GM18502 (cell line): ENCODE measurements around the gene JAKMIP1.
"Not testable (repeated sequence)": the region's sequence is repeated elsewhere in the genome, so short reads cannot be mapped to it uniquely, and the experiment has no call there.

ENCODE experiments used
- ATAC-seq: cut with Tn5 transposase; IDR thresholded peaks from one replicate; pipeline ENCODE4 v1.9.1; 2021; ENCODE audit warnings: mild to moderate bottlenecking; ENCODE audit not compliant: unreplicated experiment, poor library complexity

Gene JAKMIP1

DNA sequence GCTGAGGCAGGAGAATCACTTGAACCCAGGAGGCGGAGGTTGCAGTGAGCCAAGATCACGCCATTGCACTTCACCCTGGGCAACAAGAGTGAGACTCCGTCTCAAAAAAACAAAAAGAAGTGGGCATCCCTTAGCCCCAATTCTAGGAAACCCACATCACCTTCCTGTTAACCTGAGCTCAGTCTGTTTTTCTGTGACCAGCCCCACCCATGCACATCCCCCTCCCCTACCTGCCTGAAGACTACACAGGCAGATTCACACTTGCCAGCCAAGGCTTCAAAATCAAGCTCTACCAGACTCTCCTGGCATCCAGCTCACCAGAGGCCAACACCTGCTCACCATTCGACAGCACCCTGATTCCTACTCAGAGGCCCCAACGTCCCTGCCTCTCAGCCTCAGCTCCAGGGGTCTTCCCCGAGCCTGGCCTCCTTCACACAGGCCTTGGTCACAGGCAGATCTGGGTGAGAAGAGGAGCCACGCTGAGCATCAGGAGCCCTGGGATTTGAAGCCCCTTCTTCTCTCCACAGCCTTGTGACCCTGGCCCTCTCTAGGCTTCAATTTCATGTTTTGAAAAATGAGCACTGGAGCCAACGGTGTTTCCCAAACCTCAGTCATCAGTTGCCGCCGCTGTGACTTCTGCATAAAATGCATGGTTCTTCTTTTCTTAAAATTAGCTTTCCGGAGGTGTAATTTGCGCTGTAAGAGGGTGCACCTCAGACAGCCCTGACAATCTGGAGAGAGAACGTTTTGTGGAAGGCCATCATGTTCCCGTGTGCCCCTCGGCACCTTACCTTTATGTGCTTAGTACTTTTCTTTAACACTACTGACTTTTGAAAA is 47.3 kb downstream of the JAKMIP1 start:
- no peak for ATAC-seq

DNA sequence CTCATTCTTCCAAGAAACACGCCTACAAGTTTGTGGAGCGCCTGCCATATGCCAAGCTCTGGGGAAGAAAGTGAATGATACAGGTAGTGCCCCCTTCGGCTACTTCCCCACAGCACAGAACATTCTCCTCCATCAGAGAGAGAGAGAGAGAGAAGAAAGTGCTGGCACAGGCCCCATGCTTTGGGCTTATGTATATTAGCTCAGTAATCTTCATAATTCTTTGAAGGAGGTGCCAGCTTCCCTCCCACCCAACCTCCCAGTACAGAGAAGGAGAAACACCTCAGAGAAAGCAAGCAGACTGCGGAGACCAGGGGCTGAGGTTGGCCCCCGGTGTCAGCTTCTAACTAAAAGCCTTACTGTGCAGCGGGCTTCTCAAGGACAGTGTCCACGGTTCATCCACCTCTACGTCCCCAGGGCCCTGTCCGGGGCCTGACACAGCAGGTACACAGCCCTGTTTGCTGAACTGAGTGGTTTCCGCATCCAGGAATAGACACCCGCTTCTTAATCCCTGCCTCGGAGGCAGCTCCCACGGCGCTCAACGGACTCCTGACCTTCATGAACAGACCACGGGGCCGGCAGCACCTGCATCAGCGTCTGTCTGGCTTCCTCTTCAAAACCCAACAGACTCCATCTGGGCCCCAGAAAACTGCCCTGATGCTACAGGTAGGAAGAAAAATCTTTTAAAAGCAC is 50.2 kb downstream of the JAKMIP1 start:
- ATAC-seq = no peak

DNA sequence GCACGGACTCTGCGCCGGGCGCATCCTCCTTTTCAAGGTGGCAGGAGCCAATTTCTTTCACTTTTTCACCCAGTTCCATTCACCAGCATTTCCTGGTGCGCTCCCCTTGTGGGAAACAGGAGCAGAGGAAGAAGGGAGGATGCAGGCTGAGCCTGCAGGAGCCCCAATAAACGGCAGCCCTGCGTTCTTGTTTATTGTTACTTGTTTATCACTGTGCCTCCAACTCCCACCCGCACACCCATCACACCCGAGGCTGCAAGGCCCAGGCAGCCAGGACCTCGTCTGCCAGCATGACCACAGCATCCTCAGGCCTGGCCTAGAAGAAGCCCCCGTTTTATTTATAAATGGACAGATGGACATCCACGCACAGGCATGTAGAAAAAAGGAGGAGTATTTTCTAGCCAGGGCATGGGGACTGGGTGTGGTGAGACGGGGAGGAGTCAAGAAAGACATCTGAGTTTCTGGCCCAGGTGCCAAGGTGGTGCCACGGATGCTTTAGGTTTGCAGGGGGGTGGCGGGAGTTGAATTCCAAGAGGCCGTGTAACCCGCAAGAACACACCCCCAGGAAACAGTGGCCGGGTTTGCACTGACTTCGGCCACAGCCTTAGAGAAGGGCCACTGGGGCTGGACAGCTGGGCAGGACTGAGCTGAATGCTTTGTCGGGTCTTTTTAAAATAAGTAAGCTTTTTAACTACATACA is 51.7 kb downstream of the JAKMIP1 start:
- no peak for ATAC-seq

DNA sequence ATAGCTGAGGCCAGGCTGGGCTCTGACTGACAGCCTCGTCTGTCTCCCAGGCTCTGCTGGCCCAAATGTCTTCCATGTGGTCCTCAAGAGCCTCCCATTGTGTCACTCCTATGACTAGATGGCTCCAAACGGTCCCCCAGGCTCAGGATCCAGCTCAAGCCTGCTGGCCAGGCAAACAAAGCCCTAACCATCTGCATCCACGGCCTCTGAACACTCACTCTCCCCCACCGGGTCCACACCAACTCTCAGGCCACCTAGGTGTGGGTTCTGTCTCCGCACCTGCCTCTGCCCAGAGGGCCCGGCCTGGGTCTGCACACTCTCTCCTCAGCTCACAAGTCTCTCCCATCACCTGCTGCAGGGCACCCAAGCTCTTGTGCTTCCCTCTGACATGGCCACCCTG is 52.9 kb downstream of the JAKMIP1 start:
- no peak for ATAC-seq

DNA sequence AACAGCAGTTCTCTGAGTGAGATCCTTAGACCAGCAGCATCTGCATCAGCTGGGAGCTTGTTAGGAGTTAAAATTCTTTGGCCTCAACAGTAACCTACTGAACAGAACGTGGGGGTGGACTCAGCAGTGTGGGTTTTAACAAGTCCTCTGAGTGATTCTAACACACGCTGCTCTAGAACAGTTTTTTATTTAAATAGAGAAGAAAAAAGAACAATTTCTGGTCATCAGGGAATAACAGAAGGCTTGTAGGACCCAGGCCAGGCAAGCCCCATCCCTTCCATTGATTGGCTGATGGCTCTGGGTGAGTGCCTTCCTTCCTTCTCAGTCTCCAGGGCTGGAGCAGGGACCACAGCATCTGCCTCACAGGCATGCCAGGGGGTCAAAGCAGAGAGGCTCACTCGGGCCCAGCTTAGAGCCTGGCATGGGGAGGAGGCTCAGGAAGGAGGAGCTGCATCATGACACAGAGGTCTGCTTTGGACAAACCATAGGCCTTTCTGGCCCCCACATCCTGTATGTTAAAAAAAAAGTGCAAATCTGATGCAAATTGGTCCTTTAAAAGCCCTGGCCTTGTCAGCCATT is 56.7 kb downstream of the JAKMIP1 start:
- no peak for ATAC-seq

DNA sequence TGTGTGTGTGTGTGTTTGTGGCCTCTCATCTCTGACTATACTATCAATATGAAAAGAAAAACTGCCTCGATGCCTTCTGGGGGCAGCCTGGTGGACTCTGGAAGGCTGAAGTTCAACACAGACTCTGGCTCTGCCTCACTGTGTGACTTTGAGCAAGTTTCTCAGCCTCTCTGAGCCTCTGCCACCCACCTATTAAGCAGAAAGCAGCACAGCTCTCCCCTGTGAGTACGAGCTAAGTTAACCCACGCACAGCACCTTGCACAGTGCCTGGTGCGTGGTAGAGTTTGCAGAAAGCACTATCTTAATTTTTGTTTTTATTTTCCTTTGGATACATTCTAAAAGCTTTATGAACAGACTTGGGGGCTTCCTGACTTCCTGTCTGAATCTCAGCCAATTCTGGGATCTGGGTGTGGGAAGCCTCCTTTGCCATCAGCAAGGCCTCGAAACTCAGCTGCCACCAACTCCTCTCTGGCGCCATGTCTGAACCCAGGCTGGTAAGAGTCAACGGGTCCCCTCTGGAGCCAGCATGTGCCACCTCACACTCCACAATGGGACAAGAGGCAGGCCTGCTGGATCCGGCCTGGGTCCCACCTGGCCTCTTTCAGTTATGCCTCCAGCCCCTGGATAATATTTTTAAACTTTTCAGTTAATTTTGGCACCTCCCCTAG is 57.3 kb downstream of the JAKMIP1 start:
- no peak for ATAC-seq

DNA sequence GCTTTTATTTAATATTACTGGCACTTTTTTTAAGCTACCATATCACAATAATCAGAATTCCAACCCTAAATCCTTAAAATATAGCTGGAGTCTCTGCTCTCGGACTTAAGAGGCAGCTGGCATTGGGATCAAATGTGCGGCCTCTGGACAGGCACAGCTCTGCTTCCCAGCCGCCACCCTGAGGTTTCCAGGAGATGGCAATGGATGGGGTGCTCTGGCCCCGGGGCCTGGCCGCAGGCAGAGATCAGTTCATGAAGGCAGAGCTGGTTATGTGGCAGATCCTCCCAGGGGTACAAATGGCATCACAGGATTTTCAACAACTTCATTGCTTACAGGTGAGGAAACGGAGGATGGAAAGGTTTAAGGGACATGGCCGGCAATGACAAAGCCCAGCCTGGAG is 57.8 kb downstream of the JAKMIP1 start:
- no peak for ATAC-seq

DNA sequence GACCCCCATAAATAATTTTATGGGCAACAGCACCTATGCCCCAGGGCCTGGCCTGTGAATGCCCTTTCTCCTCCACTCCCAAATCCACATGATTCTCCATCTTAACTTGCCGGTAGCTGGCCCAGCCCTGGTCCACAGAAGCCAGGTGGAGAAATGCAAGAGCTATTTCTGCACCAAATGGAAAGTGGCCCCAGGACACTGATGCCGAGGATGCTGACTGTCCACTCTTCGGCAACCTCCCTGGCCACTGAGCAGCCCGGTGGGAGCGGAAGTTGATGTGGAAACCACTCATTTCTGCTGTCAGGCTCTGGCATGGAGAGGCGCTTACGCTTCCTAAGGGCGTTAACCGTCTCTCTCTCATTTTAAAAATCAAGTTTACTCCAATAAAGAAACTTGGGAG is 58.8 kb downstream of the JAKMIP1 start:
- no peak for ATAC-seq

DNA sequence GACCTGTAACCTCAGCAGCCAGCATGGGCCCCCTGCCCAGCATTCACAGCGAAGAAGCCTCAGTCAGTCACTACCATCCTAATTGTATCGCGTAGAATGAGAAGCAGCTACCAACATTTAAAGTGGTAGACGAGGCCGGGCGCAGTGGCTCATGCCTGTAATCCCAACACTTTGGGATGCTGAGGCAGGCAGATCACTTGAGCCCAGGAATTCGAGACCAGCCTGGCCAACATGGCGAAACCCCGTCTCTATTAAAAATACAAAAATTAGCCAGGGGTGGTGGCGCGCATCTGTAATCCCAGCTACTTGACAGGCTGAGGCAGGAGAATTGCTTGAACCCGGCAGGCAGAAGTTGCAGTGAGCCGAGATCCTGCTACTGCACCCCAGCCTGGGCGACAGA is 59.3 kb downstream of the JAKMIP1 start:
- not testable (repeated sequence) for ATAC-seq

DNA sequence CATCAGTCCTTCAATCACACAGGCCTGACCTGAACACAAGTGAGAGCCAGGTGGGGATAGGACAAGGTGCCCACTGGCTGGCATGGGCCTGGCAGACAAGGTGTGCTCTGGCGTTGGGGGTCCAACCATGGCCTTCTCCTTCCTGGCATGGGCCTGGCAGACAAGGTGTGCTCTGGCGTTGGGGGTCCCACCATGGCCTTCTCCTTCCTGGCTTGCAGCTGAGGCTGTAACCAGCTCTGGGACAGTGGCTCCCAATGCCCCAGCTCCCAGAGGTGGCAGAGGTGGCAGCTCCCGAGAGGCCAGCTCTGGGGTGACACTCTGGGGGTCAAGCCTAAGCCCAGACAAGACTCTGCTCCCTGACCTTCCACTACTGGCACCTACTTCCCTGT is 62.6 kb downstream of the JAKMIP1 start:
- ATAC-seq = no peak

DNA sequence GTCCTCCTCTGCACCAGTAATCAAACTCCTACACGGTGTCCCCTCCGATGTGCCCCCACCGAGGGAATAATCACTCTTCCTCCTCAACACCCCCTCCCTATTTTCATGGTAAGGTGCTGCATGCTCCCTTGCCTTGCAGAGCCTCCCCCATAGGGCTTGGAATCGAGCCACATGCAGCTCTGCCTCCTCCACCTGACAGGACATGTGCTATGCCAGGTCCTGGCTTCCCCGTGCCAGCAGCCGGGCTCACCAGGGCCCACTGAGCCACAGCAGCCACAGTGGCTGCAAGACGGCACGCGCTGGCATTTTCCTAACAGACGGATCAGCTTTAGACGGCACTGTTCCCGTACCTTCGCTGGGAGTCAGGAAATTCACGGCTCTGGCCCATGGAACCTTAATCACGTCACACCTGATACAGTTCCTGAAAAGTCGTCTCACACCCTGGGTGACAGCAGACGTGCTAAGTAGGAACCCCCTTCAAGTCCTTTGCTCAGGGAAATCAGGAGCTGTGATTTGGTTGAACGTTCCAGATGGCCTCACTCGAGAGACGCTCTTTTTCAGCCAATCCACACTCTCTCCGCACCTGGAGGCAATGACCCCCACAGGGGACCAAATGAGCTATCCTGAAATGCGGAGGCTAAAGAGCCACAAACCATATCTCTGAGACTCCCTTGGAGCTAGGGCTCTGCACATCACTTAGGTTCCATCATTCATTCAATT is 63.2 kb downstream of the JAKMIP1 start:
- no peak for ATAC-seq

DNA sequence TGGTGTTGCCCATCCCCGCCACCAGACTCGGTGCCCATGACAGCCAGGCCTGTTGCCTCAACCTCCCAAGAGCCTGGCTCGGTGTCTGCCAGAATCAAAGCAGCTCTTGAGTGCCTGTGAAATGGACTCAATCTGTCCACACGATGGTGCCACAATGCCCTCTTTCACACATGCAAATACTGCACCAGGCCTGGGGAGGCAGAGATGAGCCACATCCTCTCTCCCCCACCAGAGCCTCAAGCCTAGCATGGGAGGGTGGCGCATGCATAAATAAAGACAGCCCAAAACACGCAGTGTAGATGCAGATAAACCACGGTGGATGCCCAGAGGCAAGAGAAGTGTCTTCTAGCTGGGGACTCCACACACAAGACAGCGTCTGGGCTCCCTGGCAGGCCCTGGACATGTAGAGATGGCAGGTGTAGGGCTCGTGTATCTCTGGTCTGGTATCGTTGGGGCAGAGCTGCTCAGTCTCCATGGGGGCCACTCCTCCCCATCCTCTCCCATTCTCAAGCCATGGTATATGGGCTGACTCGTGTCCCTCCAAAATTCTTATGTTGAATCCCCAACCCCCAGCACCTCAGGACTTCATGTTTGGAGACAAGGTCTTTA is 65.6 kb downstream of the JAKMIP1 start:
- peak; percentile 97 for ATAC-seq

DNA sequence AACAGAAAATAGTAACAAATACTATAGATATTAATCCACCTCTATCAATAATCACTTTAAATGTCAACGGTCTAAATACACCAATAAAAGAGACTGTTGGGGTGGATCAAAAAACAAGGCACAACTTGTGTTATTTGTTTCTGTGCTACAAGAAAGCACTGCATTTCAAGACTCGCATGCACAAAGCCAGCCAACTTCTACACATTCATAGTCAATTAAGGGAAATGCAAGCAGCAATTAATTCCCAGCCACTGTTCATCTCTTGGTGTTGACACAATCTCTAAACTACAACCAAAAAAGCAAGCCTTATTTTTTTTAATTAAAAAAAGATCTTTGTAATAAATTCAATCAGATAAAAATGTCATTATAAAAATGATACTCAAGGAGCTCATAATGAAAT is 67.6 kb downstream of the JAKMIP1 start:
- no peak for ATAC-seq

DNA sequence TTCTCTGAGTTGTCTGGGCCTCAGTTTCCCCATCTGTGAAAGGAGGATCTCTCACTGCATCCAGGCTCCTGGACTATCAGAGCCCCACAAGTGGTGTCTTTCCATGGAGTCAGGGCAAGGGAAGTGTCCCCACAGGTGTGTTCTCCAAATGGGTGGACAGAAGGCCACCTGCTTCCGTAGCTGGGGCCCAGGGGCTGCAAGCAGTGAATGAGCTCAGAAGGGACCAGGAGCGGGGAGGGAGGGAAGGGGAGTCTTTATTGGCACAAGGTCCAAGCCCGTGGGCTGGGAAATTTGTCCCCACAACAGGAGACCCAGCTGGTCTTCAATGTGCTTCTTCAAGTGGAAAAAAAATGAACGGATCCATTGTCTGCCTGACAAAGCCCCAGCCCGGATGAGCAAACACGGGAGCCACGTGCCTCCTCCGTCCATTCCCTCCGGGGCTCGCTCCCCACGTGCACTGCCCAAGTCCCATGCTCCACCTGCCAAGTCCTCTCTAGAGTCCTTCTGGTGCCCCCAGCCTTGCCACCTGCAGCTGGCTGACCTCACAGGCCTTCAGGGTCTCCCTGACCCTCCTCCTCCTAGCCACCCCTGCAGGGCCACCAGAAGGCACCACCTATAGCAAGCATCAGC is 72.0 kb downstream of the JAKMIP1 start:
- ATAC-seq = no peak

DNA sequence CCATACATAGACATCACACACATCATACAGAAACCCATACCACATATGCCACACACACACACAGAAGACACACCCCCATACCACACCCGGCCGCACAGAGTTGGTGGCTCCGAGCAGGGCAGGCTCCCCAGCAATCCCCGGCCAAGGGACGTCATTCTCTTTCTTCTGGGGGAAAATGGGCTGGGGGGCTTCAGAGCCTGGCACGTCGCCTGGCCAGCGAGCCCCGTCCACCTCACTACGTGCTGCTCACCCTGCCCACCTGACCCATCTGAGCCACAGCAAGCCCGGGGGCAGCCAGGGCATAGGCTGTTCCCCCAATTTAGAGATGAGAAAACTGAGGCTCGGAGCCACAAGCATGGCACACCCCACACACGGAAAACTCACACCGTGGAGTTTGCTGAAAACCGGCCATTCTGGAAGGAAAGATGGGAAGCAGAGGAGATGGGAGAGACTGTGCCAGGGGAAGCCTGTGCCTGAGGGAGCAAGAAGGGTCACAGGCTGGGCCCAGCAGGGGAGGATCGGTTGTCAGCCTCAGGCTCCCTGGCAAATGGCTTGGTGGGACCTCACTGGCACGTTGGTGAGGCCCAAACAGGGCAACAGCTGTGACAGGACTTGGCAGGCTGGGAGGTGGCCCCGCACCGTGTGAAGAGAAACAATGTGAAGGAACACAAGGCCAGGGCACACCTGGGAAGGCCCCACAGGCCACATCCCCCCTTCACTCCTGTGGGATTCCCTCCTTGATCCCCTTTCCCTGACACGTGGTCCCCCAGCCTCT is 73.2 kb downstream of the JAKMIP1 start:
- no peak for ATAC-seq

DNA sequence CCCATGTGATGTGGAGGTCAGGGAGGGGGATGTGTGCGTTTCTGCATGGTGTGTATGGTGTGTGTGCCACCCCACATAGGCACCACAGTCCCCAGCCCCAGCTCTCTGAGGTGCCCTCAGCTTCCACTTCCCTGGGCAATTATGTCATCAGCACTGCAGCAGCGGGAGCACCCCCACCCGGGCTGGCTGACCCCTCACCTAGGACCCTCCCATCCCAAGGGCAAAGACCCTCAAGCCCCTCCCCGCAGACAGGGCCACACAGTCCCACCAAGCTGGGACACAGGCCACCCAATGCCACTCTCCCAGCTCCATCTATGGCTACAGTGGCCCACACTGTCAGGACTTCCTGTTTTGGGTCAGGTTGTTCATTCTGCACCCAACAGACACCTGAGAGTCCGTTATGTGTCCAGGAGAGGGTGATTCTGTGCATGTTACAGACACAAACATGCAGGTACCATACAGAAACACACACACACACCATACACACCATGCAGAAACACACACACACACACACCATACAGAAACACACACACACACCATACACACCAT is 75.2 kb downstream of the JAKMIP1 start:
- ATAC-seq = no peak

DNA sequence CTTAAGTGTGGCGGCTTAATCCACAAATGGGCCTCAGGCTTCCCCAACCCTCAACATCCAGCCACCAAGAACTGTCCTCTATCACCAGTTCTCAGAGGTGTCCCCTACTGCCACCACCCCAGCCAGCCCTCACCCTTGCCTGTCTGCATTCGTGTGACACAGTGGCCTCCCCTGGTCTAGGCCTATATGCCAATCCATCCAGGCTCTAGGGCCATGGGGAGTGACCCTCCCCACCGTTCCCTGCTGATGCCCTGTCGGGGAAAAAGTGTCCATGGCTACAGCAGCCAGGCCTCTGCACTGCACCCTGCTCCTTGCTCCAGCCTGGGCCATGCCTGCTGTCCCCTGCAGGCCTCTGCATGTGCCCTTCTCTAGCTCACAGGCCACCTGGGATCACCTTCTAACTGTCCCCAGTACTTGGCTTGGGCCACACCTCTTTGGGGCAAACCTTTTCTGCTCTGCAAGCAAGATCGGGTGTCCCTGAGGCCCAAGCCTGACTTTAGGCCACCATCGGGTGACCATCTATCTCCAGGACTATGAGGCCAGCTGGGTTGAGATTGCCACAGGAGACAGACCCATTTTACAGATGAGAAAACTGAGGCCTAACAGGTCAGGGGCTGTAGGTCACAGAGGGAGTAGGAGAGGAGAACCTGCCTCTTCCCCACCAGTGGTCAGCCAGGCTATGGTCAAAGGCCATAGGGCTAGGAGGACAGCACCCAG is 75.8 kb downstream of the JAKMIP1 start:
- ATAC-seq = no peak
